OCI-LY7 (cell line): ENCODE results near the gene DYNC1I1.

Experiments
- CTCF ChIP-seq: fragments of 200-600 bp; sonication (generic); conservative IDR thresholded peaks from 2 replicates; pipeline ENCODE4 v1.5.1; 2014; ENCODE audit warnings: mild to moderate bottlenecking, antibody characterized with exemption, low read length, moderate library complexity, mixed read lengths
- EZH2phosphoT487 ChIP-seq: fragments of 200-600 bp; sonication (generic); IDR thresholded peaks from 2 replicates; pipeline ENCODE4 v1.6.1; 2018; ENCODE audit warnings: low read depth, borderline replicate concordance, mild to moderate bottlenecking, mixed run types, antibody characterized with exemption, low read length, moderate library complexity, mixed read lengths

DNA sequence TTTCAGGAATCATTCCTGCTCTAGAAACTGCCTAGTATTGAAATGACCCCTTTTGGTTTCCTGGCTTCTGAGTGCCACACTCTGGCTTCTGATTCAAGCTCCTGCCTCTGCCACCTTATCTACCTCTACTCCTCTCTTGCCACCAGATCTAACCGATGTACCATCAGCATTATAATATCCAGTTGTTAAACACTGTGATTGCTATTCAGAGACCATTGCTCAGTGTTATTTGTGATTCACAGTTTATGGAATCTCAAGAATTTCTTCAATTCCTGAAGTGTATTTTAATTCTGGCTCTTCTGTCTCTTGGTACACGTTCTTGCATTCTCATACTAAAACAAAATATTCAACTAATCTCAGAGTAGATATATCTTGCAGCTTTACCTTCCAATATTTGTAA lies 88.7 kb downstream of the DYNC1I1 start:
- TF ChIP-seq CTCF (no peak), EZH2phosphoT487 (no peak)
